Ovary (tissue), 3 donors: ENCODE results near the gene TCEAL6.

Experiments
- EP300 ChIP-seq: sonication (generic); formaldehyde crosslinking; IDR thresholded peaks from one replicate; pipeline ENCODE4 v1.6.1; 2017; ENCODE audit warnings: antibody characterized with exemption
- TF ChIP-seq, protein P1 (sequence below), 3 donors: fragments of 450-650 bp in 2 of 3; fragments of 200-600 bp in 1 of 3; IDR thresholded peaks; one replicate each; pipeline versions ENCODE4 v1.5.1 to v1.8.0; 2016 to 2022; ENCODE audit warnings: antibody characterized with exemption in 3 of 3, mild to moderate bottlenecking in 1 of 3
- donor health status: DM: no; HTN: no; CAD: no.

- TF ChIP-seq, protein P1, sequence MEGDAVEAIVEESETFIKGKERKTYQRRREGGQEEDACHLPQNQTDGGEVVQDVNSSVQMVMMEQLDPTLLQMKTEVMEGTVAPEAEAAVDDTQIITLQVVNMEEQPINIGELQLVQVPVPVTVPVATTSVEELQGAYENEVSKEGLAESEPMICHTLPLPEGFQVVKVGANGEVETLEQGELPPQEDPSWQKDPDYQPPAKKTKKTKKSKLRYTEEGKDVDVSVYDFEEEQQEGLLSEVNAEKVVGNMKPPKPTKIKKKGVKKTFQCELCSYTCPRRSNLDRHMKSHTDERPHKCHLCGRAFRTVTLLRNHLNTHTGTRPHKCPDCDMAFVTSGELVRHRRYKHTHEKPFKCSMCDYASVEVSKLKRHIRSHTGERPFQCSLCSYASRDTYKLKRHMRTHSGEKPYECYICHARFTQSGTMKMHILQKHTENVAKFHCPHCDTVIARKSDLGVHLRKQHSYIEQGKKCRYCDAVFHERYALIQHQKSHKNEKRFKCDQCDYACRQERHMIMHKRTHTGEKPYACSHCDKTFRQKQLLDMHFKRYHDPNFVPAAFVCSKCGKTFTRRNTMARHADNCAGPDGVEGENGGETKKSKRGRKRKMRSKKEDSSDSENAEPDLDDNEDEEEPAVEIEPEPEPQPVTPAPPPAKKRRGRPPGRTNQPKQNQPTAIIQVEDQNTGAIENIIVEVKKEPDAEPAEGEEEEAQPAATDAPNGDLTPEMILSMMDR (IDR thresholded peaks at IDR 0.05) = no peak
- TF ChIP-seq EP300 = no peak
These were observed 13.5 kb upstream of the TCEAL6 start, which contains the start of gene BEX5 for GRCh38 chrX:102155806-102156179.
